ENCODE results near the gene ATG13.

Gene ATG13

GRCh38 chr11:46694607-46695006 is 77.3 kb downstream of the ATG13 start:
- TF ChIP-seq, protein P1, sequence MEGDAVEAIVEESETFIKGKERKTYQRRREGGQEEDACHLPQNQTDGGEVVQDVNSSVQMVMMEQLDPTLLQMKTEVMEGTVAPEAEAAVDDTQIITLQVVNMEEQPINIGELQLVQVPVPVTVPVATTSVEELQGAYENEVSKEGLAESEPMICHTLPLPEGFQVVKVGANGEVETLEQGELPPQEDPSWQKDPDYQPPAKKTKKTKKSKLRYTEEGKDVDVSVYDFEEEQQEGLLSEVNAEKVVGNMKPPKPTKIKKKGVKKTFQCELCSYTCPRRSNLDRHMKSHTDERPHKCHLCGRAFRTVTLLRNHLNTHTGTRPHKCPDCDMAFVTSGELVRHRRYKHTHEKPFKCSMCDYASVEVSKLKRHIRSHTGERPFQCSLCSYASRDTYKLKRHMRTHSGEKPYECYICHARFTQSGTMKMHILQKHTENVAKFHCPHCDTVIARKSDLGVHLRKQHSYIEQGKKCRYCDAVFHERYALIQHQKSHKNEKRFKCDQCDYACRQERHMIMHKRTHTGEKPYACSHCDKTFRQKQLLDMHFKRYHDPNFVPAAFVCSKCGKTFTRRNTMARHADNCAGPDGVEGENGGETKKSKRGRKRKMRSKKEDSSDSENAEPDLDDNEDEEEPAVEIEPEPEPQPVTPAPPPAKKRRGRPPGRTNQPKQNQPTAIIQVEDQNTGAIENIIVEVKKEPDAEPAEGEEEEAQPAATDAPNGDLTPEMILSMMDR (IDR thresholded peaks at IDR 0.05; ENCODE audit: low read length) = no peak
- TF ChIP-seq EZH2 (optimal IDR thresholded peaks at IDR 0.05; ENCODE audit: low read depth, low read length) (no peak), EZH2phosphoT487 (IDR thresholded peaks at IDR 0.05; ENCODE audit: low read length) (no peak)
- Histone ChIP-seq H3K9me3 (replicated peaks; ENCODE audit: insufficient read depth, low read length) (no peaks in the 10 kb centered on the region), H3K4me1 (ENCODE audit: low read length) (no peaks in the 10 kb centered on the region), H3K9ac (ENCODE audit: low read length) (no peak overlapping the region), H3K36me3 (replicated peaks; ENCODE audit: insufficient read depth, low read length) (no peaks in the 10 kb centered on the region), H3K27ac (ENCODE audit: low read length) (no peak overlapping the region), H4K20me1 (ENCODE audit: insufficient read depth, low read length) (no peaks in the 10 kb centered on the region), H3K9me2 (replicated peaks; ENCODE audit: insufficient read depth, low read length) (no peaks in the 10 kb centered on the region), H3K4me2 (ENCODE audit: low read depth, low read length) (no peak overlapping the region), H2AFZ (ENCODE audit: low read length) (no peak overlapping the region), H3K27me3 (replicated peaks; ENCODE audit: insufficient read depth, low read length) (no peaks in the 10 kb centered on the region), H3K79me2 (ENCODE audit: low read length) (peaks cover 30% of the 10 kb centered on the region), H3K4me3 (ENCODE audit: low read length) (no peak overlapping the region), H3F3A (ENCODE audit: insufficient read depth, low read length) (no peaks in the 10 kb centered on the region)
- no peak for DNase-seq

GRCh38 chr11:46695345-46696211 is 78.2 kb downstream of the ATG13 start:
- H3K9ac ChIP-seq (ENCODE audit: low read length) = no peak overlapping the region
- no peak overlapping the region for H3K4me3 ChIP-seq (ENCODE audit: low read length)
- no peaks in the 10 kb centered on the region for H3K9me2 ChIP-seq (replicated peaks; ENCODE audit: insufficient read depth, low read length)
- no peaks in the 10 kb centered on the region for H3K9me3 ChIP-seq (replicated peaks; ENCODE audit: insufficient read depth, low read length)
- H3K79me2 ChIP-seq (ENCODE audit: low read length) = peaks cover 38% of the 10 kb centered on the region
- H3K27ac ChIP-seq (ENCODE audit: low read length) = no peak overlapping the region
- H2AFZ ChIP-seq (ENCODE audit: low read length) = no peak overlapping the region
- peaks cover 3% of the 10 kb centered on the region; the same call in 1 of the 2 replicates for H3F3A ChIP-seq (ENCODE audit: insufficient read depth, low read length)
- DNase-seq = no peak
- H3K4me2 ChIP-seq (ENCODE audit: low read depth, low read length) = no peak overlapping the region
- H3K27me3 ChIP-seq (replicated peaks; ENCODE audit: insufficient read depth, low read length) = no peaks in the 10 kb centered on the region
- TF ChIP-seq EZH2 (optimal IDR thresholded peaks at IDR 0.05; ENCODE audit: low read depth, low read length) (no peak), EZH2phosphoT487 (IDR thresholded peaks at IDR 0.05; ENCODE audit: low read length) (no peak)
- TF ChIP-seq, protein P1 (IDR thresholded peaks at IDR 0.05; ENCODE audit: low read length) = no peak
- no peaks in the 10 kb centered on the region for H4K20me1 ChIP-seq (ENCODE audit: insufficient read depth, low read length)
- H3K4me1 ChIP-seq (ENCODE audit: low read length) = no peaks in the 10 kb centered on the region
- H3K36me3 ChIP-seq (replicated peaks; ENCODE audit: insufficient read depth, low read length) = no peaks in the 10 kb centered on the region

DNA sequence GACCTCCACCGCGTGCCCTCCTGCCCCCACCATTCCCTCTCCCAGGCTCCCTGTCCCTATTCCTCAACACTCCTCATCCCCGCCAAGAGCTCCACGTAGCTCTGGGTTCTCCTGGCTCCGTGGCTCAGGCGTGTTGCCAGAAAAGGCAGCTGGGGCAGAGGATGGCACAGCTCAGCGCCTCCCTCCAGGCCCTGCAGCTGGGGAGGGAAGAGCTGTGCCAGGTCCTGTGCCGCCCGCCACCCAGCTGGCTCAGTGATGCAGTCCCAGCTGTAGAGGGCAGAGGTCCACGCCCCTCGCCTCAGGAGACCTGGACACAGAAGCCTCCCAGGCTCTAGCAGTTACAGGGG is 78.8 kb downstream of the ATG13 start:
- H3K9me3 ChIP-seq (replicated peaks; ENCODE audit: insufficient read depth, low read length) = no peaks in the 10 kb centered on the region
- no peaks in the 10 kb centered on the region for H3K36me3 ChIP-seq (replicated peaks; ENCODE audit: insufficient read depth, low read length)
- no peak overlapping the region for H2AFZ ChIP-seq (ENCODE audit: low read length)
- no peaks in the 10 kb centered on the region for H3K9me2 ChIP-seq (replicated peaks; ENCODE audit: insufficient read depth, low read length)
- no peak for DNase-seq
- H3K4me3 ChIP-seq (ENCODE audit: low read length) = no peak overlapping the region
- TF ChIP-seq, protein P1 (IDR thresholded peaks at IDR 0.05; ENCODE audit: low read length) = no peak
- TF ChIP-seq EZH2phosphoT487 (IDR thresholded peaks at IDR 0.05; ENCODE audit: low read length) = no peak
- no peak for TF ChIP-seq EZH2 (optimal IDR thresholded peaks at IDR 0.05; ENCODE audit: low read depth, low read length)
- peaks cover 43% of the 10 kb centered on the region for H3K79me2 ChIP-seq (ENCODE audit: low read length)
- no peak overlapping the region for H3K9ac ChIP-seq (ENCODE audit: low read length)
- H3K27ac ChIP-seq (ENCODE audit: low read length) = no peak overlapping the region
- peaks cover 3% of the 10 kb centered on the region; the same call in 1 of the 2 replicates for H3F3A ChIP-seq (ENCODE audit: insufficient read depth, low read length)
- no peak overlapping the region for H3K4me2 ChIP-seq (ENCODE audit: low read depth, low read length)
- H3K27me3 ChIP-seq (replicated peaks; ENCODE audit: insufficient read depth, low read length) = no peaks in the 10 kb centered on the region
- H3K4me1 ChIP-seq (ENCODE audit: low read length) = no peaks in the 10 kb centered on the region
- H4K20me1 ChIP-seq (ENCODE audit: insufficient read depth, low read length) = no peaks in the 10 kb centered on the region

Measured in MM.1S (cell line).